ENCODE results near the gene OR8B3.
A peak's percentile ranks its signal among the peaks of the same experiment; 100 is the strongest.

Gene OR8B3, protein sequence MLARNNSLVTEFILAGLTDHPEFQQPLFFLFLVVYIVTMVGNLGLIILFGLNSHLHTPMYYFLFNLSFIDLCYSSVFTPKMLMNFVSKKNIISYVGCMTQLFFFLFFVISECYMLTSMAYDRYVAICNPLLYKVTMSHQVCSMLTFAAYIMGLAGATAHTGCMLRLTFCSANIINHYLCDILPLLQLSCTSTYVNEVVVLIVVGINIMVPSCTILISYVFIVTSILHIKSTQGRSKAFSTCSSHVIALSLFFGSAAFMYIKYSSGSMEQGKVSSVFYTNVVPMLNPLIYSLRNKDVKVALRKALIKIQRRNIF

DNA sequence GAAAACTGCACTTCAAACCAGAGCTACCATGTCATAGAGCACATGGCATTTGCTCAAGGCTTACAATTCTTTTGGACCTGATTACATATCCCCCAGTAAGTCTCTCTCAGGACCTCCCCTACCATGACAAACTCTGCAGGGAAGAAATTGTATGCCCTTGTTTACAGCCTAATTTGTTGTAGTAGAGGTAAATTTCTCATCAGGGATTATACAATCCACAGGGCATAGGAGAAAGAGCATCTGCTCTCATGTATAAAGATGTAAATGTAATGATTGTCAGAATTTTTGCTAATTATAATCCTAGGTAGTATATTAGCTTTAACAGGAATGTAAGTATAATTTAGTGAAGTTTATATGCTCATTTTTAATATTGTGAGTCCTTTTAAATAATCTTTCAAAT lies at the start of gene OR8B3:
Gene OR8B3 (minus strand): TSS at position 101 of the 400 bp plus-strand sequence. CDS start 1,673 bp downstream, outside the sequence.
- no peak for TF ChIP-seq JUND (IDR thresholded peaks at IDR 0.05; ENCODE audit: low read depth)
- in situ Hi-C loops (cut with HindIII; ENCODE audit: low pct_unique_long_range_greater_than_20kb, low sequenced_read_pairs) = no loop called here
- DNase-seq (ENCODE audit: low read depth in 1 of 2, low spot score in 1 of 2) = no peak

- no peak for TF ChIP-seq JUND (IDR thresholded peaks at IDR 0.05; ENCODE audit: low read depth)
- in situ Hi-C loops (cut with HindIII; ENCODE audit: low pct_unique_long_range_greater_than_20kb, low sequenced_read_pairs) = no loop called here
- DNase-seq (ENCODE audit: low read depth in 1 of 2, low spot score in 1 of 2) = no peak
Measured at GRCh38 chr11:124446916-124447315, 48.1 kb upstream of the OR8B3 start.

DNA sequence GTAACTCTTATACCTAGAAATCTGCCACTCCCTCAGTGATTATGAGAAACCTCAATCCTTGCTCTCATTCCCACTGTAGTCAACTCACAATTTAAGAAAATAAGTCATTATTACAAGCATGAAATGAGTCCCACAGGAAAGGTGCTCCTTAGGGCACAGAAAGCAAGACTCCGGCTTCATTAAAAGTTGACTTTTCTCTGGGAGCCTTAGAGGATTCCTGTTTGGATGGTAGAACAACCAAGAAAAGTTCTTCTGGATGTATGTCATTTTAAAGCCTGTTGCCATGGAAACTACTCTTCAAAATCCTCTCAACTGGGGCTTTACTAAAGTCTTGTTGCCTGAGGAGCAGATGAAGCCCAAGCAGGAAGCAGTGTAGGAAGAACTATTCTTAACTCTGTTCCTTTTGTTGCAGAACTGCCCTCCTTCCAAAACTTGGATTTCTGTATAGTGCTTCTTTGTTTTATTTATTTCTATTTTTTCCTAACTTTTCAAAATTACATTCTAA lies 46.9 kb upstream of the OR8B3 start, which contains the start of gene OR8B8:
Gene OR8B8 (minus strand): TSS at position 51 of the 505 bp plus-strand sequence. CDS start 4,611 bp downstream, outside the sequence.
- in situ Hi-C loops (cut with HindIII; ENCODE audit: low pct_unique_long_range_greater_than_20kb, low sequenced_read_pairs) = no loop called here
- no peak for DNase-seq (ENCODE audit: low read depth in 1 of 2, low spot score in 1 of 2)
- TF ChIP-seq JUND (IDR thresholded peaks at IDR 0.05; ENCODE audit: low read depth) = no peak

DNA sequence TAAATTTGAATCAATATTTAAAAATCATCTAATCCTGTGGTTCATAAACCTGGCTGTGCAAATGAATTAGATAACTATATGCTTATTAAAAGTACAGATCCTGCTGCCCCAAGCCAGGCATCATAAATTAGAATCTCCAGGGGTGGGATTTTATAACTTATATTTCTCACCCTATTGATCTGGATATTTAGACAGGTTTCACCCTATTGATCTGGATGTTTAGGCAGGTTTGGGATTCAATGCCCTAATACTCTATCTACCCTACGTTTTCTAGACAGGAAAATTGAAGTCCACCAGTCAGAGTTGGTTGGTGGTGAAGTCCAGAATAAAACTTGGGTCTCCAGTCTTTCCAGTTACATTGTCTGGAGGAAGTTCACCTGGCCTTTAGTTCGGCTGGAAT lies 44.0 kb upstream of the OR8B3 start:
- no peak for DNase-seq (ENCODE audit: low read depth in 1 of 2, low spot score in 1 of 2)
- no peak for TF ChIP-seq JUND (IDR thresholded peaks at IDR 0.05; ENCODE audit: low read depth)
- in situ Hi-C loops (cut with HindIII; ENCODE audit: low pct_unique_long_range_greater_than_20kb, low sequenced_read_pairs) = no loop called here

GRCh38 chr11:124442442-124442841 lies 43.6 kb upstream of the OR8B3 start:
- TF ChIP-seq JUND (IDR thresholded peaks at IDR 0.05; ENCODE audit: low read depth) = no peak
- DNase-seq (ENCODE audit: low read depth in 1 of 2, low spot score in 1 of 2) = no peak
- in situ Hi-C loops (cut with HindIII; ENCODE audit: low pct_unique_long_range_greater_than_20kb, low sequenced_read_pairs) = no loop called here

GRCh38 chr11:124441519-124441918 lies 42.7 kb upstream of the OR8B3 start:
- no peak for TF ChIP-seq JUND (IDR thresholded peaks at IDR 0.05; ENCODE audit: low read depth)
- in situ Hi-C loops (cut with HindIII; ENCODE audit: low pct_unique_long_range_greater_than_20kb, low sequenced_read_pairs) = no loop called here
- no peak for DNase-seq (ENCODE audit: low read depth in 1 of 2, low spot score in 1 of 2)

DNA sequence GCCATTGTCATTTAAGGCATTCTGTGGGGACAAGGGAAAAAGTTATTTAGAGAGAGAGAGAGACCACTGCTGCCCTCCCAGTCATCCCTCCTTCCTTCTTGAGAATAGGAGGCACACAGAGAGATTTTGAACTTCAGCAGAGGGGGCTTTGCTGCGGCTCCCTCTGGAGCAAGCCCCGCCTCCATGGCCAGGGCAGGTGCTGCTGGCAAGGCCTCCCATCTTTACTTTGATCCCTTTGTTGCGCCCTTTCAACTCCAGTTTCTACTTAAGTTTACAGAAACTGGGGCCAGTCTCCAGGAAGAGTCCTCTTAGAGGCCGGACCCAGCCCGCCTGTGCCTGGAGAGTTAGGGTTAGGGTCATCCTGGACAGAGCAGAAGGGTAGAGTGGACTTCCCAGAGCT lies 42.3 kb upstream of the OR8B3 start:
- in situ Hi-C loops (cut with HindIII; ENCODE audit: low pct_unique_long_range_greater_than_20kb, low sequenced_read_pairs) = no loop called here
- DNase-seq (ENCODE audit: low read depth in 1 of 2, low spot score in 1 of 2) = no peak
- no peak for TF ChIP-seq JUND (IDR thresholded peaks at IDR 0.05; ENCODE audit: low read depth)

- no peak for DNase-seq (ENCODE audit: low read depth in 1 of 2, low spot score in 1 of 2)
- in situ Hi-C loops (cut with HindIII; ENCODE audit: low pct_unique_long_range_greater_than_20kb, low sequenced_read_pairs) = no loop called here
- no peak for TF ChIP-seq JUND (IDR thresholded peaks at IDR 0.05; ENCODE audit: low read depth)
Measured at GRCh38 chr11:124440608-124441007, 41.8 kb upstream of the OR8B3 start.

DNA sequence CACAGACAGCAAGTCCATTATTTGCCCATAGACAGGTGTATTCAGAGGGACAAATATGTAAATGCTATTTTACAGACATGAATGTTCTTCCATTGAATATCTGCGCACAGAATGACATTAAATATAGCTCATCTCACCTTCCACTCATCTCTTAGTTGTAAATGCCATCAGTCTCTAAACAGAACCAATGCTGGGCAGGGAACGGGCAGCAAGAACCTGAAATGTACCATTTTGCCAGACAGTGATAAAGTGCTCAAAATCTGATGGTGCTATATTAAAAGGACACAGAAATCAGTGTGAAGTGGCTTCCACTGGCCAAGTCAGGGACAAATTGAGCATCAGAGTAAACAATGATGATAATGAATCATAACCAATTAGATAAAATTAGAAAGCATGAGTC lies 35.9 kb upstream of the OR8B3 start:
- TF ChIP-seq JUND (IDR thresholded peaks at IDR 0.05; ENCODE audit: low read depth) = no peak
- in situ Hi-C loops (cut with HindIII; ENCODE audit: low pct_unique_long_range_greater_than_20kb, low sequenced_read_pairs) = no loop called here
- no peak for DNase-seq (ENCODE audit: low read depth in 1 of 2, low spot score in 1 of 2)

- in situ Hi-C loops (cut with HindIII; ENCODE audit: low pct_unique_long_range_greater_than_20kb, low sequenced_read_pairs) = no loop called here
- TF ChIP-seq JUND (IDR thresholded peaks at IDR 0.05; ENCODE audit: low read depth) = no peak
- DNase-seq (ENCODE audit: low read depth in 1 of 2, low spot score in 1 of 2) = no peak
Measured at GRCh38 chr11:124429599-124429998, 30.8 kb upstream of the OR8B3 start.

GRCh38 chr11:124424384-124424921 lies 25.6 kb upstream of the OR8B3 start, which contains the start of gene OR8B4:
Gene OR8B4, minus strand, starts transcription at chr11:124424871. Its CDS starts 0 bp downstream, at chr11:124424871.
- no peak for DNase-seq (ENCODE audit: low read depth in 1 of 2, low spot score in 1 of 2)
- in situ Hi-C loops (cut with HindIII; ENCODE audit: low pct_unique_long_range_greater_than_20kb, low sequenced_read_pairs) = no loop called here
- TF ChIP-seq JUND (IDR thresholded peaks at IDR 0.05; ENCODE audit: low read depth) = no peak

DNA sequence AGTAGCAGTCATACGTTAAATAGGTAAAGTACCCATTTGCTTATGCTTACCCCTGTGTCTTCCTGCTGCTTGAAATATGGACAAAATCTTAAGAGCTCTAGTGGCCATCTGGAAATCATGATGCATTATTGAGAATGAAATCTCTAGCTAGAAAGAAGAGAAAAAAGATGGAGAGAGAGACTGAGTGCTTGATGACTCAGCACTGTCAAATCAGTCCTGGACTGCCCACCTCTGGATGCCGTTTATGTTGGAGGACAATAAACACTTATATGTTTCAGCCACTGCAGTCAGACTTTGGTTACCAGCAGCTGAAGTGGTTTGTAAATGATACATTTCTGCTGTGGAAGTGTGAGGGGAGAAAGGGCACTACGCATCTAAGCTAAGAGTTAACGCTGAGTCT lies 22.2 kb upstream of the OR8B3 start:
- no peak for TF ChIP-seq JUND (IDR thresholded peaks at IDR 0.05; ENCODE audit: low read depth)
- in situ Hi-C loops (cut with HindIII; ENCODE audit: low pct_unique_long_range_greater_than_20kb, low sequenced_read_pairs) = no loop called here
- no peak for DNase-seq (ENCODE audit: low read depth in 1 of 2, low spot score in 1 of 2)

DNA sequence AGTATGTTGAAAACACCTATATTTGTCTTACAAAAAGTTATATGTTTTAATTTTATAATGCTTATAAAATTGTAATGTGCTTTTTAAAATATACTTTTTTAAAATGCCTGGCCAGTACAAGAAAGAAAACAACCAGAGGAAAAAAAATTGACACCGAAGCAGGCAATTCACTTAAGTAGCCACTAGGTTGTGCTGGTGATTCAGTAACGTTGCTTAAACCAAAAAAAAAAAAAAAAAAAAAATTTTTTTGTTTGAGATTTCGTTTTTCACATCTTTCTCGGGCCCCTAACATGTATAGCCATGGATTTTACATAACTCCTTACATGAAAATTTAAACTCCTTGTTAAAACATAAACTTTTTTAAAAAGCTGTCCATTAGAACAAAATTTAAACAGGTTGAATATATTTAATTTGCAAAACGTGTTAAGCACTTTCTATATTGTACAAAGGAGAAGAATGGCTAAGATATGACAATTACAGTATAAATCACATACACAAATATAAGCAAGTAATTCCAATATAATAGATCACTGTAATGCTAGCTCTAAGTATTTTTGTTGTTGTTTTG lies 16.6 kb upstream of the OR8B3 start:
- in situ Hi-C loops (cut with HindIII; ENCODE audit: low pct_unique_long_range_greater_than_20kb, low sequenced_read_pairs) = no loop called here
- peak; percentile 50 to 66 for DNase-seq (ENCODE audit: low read depth in 1 of 2, low spot score in 1 of 2)
- TF ChIP-seq JUND (IDR thresholded peaks at IDR 0.05; ENCODE audit: low read depth) = no peak
